DMS79 (cell line): Measurements from ENCODE around the gene RABL2B.
A peak's percentile ranks its signal among the peaks of the same experiment; 100 is the strongest.

ENCODE experiments used
- DNase-seq: peaks from one replicate; lab custom pipeline; 2025; lab: John Stamatoyannopoulos, UW

Gene RABL2B

GRCh38 chr22:50738649-50739227, 44.7 kb downstream of the RABL2B start:
- no peak for DNase-seq

DNA sequence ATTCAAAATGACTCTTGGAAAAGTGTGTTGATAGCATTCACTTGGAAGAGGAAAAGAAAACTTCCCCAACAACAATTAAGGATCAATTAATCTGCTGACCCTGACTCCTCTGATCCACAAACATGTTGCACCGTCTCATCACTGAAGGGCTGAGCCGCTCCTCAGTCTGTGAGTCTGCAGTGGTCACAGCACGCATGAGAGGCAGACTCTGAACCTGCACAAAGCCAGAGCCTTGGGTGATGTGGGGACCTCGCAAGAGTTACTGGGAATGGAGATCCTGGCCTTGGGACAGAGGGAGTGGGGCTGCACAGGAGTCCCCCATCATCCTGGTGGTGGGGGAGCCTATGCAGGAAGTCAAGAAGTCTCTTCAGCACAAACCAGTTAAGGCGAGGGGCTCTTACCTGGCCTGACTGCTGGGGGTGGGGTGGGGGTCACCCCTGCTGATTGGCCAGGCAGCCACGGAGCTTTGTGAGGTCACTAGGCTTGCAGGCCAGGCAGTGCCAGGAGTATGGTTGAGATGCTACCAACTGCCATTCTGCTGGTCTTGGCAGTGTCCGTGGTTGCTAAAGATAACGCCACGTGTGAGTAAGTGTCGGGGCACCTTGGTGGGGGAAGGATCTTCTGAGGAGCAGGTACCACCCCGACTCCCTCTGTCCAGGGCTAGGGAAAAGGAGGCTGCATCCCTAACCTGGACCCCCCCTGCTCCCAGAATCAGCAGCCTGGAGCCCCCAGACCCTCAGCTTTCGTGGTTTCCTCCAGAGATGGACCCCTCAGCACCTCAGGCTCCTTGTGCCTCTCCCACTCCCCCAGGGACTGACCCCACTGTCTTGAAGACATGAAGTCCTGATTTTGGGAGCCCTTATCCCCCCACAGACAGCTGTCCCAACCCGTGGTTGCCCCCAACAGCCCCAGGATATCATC, 45.4 kb downstream of the RABL2B start, which contains the start of gene ACR:
TSS of gene ACR (plus strand) at position 477 of the 921 bp plus-strand sequence. CDS start at position 509, 32 bp downstream.
- DNase-seq: no peak

DNA sequence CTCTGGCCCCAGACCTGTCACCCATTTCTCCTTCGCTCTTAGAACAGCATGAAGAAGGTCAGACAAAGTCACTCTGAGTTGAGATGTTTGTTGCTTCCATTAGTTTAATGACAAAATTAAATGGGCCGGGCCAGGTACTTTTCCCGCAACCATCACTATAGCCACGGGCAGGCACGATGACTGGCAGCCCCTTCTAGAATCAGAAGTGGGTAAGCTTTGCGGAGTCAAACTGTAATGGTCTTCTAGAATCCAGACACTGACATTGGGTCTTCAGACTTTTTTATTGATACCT, 47.8 kb downstream of the RABL2B start:
- no peak for DNase-seq

DNA sequence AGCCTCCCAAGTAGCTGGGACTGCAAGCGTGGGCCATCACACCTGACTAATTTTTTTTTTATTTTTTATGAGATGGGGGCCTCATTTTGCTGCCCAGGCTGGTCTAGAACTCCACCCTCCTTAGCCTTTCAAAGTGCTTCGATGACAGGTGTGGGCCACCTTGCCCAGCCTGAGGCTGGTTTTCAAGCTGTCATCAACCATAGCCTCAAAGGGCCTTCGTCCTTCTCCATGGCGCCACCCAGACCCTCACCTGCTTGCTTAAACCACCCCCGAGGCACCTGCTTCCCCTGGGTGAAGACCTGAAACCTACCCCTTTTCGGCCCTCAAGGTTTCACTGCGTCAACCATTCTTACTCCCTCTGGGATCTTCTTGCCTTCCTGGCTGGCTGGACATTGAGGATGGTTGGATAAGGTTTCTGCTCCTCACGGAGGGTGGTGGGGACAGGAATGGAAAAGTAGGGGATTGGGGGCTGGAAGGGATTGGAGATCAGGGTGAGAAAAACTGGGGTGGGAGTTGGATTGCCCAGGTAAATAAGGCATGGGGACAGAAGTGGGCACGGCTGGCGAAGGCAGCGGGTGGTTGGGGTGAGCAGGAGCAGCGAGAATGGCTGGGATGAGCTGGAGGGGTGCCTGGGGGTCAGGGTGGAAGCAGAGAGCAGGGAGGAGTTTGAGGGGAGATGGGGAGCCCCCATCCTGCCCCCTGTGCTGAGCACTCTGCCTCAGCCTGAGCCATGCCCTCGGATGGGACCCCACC, 48.3 kb downstream of the RABL2B start:
- no peak for DNase-seq

GRCh38 chr22:50734343-50734771, 49.1 kb downstream of the RABL2B start:
- DNase-seq: no peak

- no peak for DNase-seq
Observed at GRCh38 chr22:50733521-50734342, 49.7 kb downstream of the RABL2B start.

DNA sequence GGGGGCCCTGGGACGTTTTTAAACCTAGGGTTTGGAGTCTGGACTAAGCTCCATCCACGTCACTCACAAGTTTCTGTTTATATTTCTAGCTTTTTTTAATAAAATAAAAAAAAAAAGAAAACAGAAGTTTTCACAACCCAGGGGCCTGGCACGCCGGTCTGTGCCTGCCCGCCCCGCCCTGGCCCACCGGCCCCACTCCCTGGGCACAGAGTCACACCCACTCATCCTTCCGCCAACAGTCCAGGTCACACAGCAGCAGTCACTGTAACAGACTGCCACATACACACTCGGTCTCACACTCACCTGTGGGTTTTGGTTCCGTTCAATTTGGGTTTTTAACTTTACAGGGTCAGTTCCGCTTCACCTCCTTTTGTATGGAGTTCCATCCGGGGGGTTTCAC, 50.8 kb downstream of the RABL2B start:
- no peak for DNase-seq

GRCh38 chr22:50731811-50732624, 51.4 kb downstream of the RABL2B start:
- no peak for DNase-seq

DNA sequence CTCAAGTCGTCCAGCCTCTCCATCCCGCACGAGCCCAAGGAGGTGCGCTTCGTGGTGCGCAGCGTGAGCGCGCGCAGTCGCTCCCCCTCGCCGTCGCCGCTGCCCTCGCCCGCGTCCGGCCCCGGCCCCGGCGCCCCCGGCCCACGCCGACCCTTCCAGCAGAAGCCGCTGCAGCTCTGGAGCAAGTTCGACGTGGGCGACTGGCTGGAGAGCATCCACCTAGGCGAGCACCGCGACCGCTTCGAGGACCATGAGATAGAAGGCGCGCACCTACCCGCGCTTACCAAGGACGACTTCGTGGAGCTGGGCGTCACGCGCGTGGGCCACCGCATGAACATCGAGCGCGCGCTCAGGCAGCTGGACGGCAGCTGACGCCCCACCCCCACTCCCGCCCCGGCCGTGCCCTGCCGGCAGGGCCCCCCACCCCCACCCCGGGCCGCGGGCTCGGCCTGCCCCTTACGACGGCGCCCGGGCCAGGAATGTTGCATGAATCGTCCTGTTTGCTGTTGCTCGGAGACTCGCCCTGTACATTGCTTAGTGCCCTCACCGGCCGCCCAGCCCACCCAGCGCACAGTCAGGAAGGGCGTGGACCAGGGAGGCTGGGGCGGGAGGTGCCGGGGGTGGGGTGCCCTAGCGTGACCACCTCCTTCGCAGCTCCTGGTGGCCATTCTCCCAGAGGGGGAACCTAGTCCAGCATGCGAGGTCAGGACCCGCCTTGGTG, 52.3 kb downstream of the RABL2B start:
- DNase-seq: no peak

GRCh38 chr22:50730013-50730891, 53.2 kb downstream of the RABL2B start:
- DNase-seq: no peak

GRCh38 chr22:50729391-50730012, 53.9 kb downstream of the RABL2B start:
- DNase-seq: peak; percentile 38

DNA sequence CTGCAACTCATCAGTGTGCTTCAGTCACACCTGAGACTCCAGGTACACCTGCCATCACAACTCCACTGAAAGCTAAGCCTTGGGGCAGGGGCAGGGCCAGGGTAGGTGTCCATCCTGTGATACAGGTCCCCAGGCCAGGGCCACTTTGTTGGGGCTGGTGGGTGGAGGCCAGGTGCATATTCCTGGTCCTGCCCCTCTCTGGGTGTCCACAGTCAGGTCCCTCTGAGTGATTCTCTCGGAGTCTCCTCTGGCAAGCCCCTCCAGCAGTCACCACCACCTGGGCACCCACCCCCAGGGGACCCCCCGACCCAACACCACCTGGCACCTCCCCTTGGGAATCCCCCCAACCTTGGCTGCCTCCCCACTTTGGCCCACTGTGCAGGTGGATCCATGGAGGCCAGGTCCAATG, 54.9 kb downstream of the RABL2B start:
- no peak for DNase-seq

DNA sequence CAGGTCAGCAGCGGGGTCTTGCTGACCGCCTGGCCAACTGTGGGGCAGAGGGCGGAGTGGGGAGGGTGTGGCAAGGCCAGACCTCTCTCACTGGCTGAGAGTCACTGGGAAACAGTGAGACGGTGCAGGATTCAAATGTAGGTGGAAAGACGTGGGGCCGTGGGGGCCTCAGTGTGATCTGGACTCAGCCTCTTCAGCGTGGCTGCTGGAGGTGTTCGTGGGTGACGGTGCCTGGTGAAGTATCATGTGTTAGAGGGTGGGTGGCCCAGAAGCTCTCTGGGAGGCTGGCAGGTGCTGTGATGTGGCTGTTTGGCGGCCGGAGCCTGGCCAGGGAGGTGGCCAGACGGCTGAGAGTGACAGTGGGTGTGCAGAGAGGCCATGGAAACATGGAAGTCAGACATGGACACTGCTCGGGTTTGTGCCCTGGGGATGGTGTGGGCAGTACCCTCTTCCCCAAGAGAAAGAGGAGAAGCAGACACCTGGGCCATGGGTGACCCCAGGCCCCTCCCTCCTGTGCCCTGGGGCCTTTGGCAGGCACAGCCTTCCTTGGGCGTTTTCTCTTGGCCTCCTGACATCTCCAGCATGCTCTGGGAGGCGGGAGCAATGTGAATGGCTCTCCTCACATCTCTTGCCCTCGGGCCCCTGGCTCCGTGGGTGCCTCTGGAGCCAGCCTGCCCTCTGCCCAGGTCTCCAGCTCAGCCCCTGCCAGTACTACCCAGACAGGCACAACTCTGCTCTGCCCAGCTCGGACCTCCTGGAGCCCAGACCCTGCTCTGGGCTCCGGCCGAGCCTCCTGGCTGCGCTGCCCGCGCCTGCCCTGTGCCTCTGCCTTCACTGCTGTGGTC, 55.5 kb downstream of the RABL2B start:
- DNase-seq: no peak

GRCh38 chr22:50726643-50727340, 56.6 kb downstream of the RABL2B start:
- no peak for DNase-seq

GRCh38 chr22:50725597-50725996, 57.8 kb downstream of the RABL2B start:
- no peak for DNase-seq

DNA sequence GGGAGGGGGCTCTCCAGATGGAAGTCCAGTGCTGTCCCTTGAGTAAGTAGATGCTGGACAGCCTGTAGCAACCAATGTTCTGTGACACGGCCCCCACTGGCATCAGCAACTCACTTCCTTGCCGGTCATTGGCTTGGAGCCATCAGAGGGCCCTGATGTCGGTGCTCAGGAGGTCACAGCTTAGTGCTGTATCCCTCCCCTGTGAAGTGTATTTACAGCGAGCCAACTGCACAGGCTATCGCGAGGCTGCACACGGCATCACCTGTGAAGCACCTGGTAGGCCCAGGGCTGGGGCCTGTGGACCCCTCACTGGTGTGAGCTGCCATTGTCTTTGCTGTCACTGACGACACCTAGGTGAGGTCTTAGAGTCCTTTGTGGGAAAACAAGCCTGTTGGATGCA, 58.8 kb downstream of the RABL2B start:
- DNase-seq: no peak

GRCh38 chr22:50723991-50724390, 59.4 kb downstream of the RABL2B start:
- DNase-seq: no peak
